Measurements from ENCODE around the gene PPP1R10.

PPP1R10 gene

GRCh38 chr6:30556066-30556905 lies 60.8 kb downstream of the PPP1R10 start, which contains the start of gene GNL1:
Gene GNL1 (minus strand): TSS chr6:30556489. CDS start chr6:30556203, 286 bp downstream.
- peak; percentile 94 for DNase-seq (ENCODE audit: low spot score)

GRCh38 chr6:30555816-30556065 lies 61.3 kb downstream of the PPP1R10 start:
- no peak for DNase-seq (ENCODE audit: low spot score)

GRCh38 chr6:30554962-30555815 lies 61.9 kb downstream of the PPP1R10 start:
- DNase-seq (ENCODE audit: low spot score) = no peak

GRCh38 chr6:30554404-30554803 lies 62.6 kb downstream of the PPP1R10 start:
- no peak for DNase-seq (ENCODE audit: low spot score)

Measured in COLO829 (cell line).